SK-N-SH treated with all-trans-retinoic acid at 6 μM for 48 hours (cell line): ENCODE results near the gene TYK2.

Experiments used
- ATAC-seq: fragments of 200-7000 bp; cut with Tn5 transposase; 3 replicates; pipeline ENCODE4 v1.9.1; 2020; ENCODE audit warnings: mild to moderate bottlenecking, moderate library complexity
- ARNTL ChIP-seq: fragments of 450-650 bp; formaldehyde crosslinking; IDR thresholded peaks from 2 replicates; pipeline ENCODE4 v1.5.0; 2020; ENCODE audit warnings: low read depth, mild to moderate bottlenecking, moderate library complexity, borderline replicate concordance
- BACH2 ChIP-seq: fragments of 250-450 bp; sonication (Bioruptor Pico); IDR thresholded peaks from 2 replicates; pipeline ENCODE4 v1.9.0; 2021; ENCODE audit warnings: mild to moderate bottlenecking, borderline replicate concordance
- CREB5 ChIP-seq: fragments of 250-450 bp; sonication (Bioruptor Pico); IDR thresholded peaks from 2 replicates; pipeline ENCODE4 v1.5.1; 2020; ENCODE audit warnings: low read depth, mild to moderate bottlenecking, moderate library complexity
- CSDC2 ChIP-seq: fragments of 250-450 bp; sonication (Bioruptor Pico); IDR thresholded peaks from 2 replicates; pipeline ENCODE4 v1.5.0; 2020; ENCODE audit warnings: mild to moderate bottlenecking, moderate library complexity
- CSRNP3 ChIP-seq: fragments of 250-450 bp; sonication (Bioruptor Pico); IDR thresholded peaks from 2 replicates; pipeline ENCODE4 v1.5.1; 2021; ENCODE audit warnings: mild to moderate bottlenecking, moderate library complexity
- ESRRG ChIP-seq: fragments of 250-450 bp; sonication (Bioruptor Pico); IDR thresholded peaks from 2 replicates; pipeline ENCODE4 v1.6.1; 2021; ENCODE audit warnings: mild to moderate bottlenecking
- GLIS3 ChIP-seq: fragments of 250-450 bp; sonication (Bioruptor Pico); IDR thresholded peaks from 2 replicates; pipeline ENCODE4 v1.5.0; 2020; ENCODE audit warnings: mild to moderate bottlenecking, moderate library complexity
- ISL1 ChIP-seq: fragments of 250-450 bp; sonication (Bioruptor Pico); IDR thresholded peaks from 2 replicates; pipeline ENCODE4 v2.1.2; 2022; ENCODE audit warnings: mild to moderate bottlenecking, moderate library complexity
- OSR1 ChIP-seq: fragments of 250-450 bp; sonication (Bioruptor Pico); IDR thresholded peaks from 2 replicates; pipeline ENCODE4 v1.8.0; 2022; ENCODE audit warnings: moderate library complexity, mild to moderate bottlenecking, inconsistent platforms
- POU6F1 ChIP-seq: fragments of 250-450 bp; sonication (Bioruptor Pico); IDR thresholded peaks from 2 replicates; pipeline ENCODE4 v1.8.0; 2021; ENCODE audit warnings: low read depth, mild to moderate bottlenecking, moderate library complexity, borderline replicate concordance
- SNAI2 ChIP-seq: fragments of 250-450 bp; sonication (Bioruptor Pico); IDR thresholded peaks from 2 replicates; pipeline ENCODE4 v1.5.0; 2020; ENCODE audit warnings: mild to moderate bottlenecking, moderate library complexity
- TCF4 ChIP-seq: fragments of 250-450 bp; sonication (Bioruptor Pico); IDR thresholded peaks from 2 replicates; pipeline ENCODE4 v1.8.0; 2021; ENCODE audit warnings: mild to moderate bottlenecking, moderate library complexity, borderline replicate concordance
- TOX ChIP-seq: fragments of 250-450 bp; sonication (Bioruptor Pico); IDR thresholded peaks from 2 replicates; pipeline ENCODE4 v1.8.0; 2021; ENCODE audit warnings: mild to moderate bottlenecking, moderate library complexity, borderline replicate concordance
- ZC3H10 ChIP-seq: fragments of 250-450 bp; sonication (Bioruptor Pico); IDR thresholded peaks from 2 replicates; pipeline ENCODE4 v1.5.1; 2021; ENCODE audit warnings: mild to moderate bottlenecking, moderate library complexity
- ZFP30 ChIP-seq: fragments of 450-650 bp; formaldehyde crosslinking; IDR thresholded peaks from 2 replicates; pipeline ENCODE4 v1.5.0; 2022; ENCODE audit warnings: mild to moderate bottlenecking, moderate library complexity
- ZNF565 ChIP-seq: fragments of 450-650 bp; formaldehyde crosslinking; conservative IDR thresholded peaks from 2 replicates; pipeline ENCODE4 v1.5.0; 2020; ENCODE audit warnings: low read depth, mild to moderate bottlenecking, moderate library complexity
- ZNF70 ChIP-seq: fragments of 450-650 bp; formaldehyde crosslinking; IDR thresholded peaks from 2 replicates; pipeline ENCODE4 v1.5.0; 2020; ENCODE audit warnings: mild to moderate bottlenecking, moderate library complexity
- ZNF8 ChIP-seq: fragments of 450-650 bp; formaldehyde crosslinking; IDR thresholded peaks from 2 replicates; pipeline ENCODE4 v1.5.0; 2020; ENCODE audit warnings: mild to moderate bottlenecking, moderate library complexity
- TF ChIP-seq, protein P1 (sequence below): fragments of 250-450 bp; sonication (Bioruptor Pico); IDR thresholded peaks from 2 replicates; pipeline ENCODE4 v1.5.0; 2020; ENCODE audit warnings: mild to moderate bottlenecking, moderate library complexity

Gene TYK2

GRCh38 chr19:10327793-10328192, 52.6 kb downstream of the TYK2 start:
- no peak for TF ChIP-seq ARNTL (CRISPR knock-in tag)
- no peak for TF ChIP-seq OSR1 (CRISPR knock-in tag)
- no peak for TF ChIP-seq ESRRG
- TF ChIP-seq GLIS3 (CRISPR knock-in tag), result no peak
- no peak for TF ChIP-seq ZFP30 (CRISPR knock-in tag)
- no peak for TF ChIP-seq POU6F1
- no peak for TF ChIP-seq TCF4 (CRISPR knock-in tag)
- no peak for TF ChIP-seq TOX (CRISPR knock-in tag)
- TF ChIP-seq CREB5 (CRISPR knock-in tag), result no peak
- no peak for ATAC-seq

GRCh38 chr19:10325732-10326131, 54.6 kb downstream of the TYK2 start:
- no peak for ATAC-seq

GRCh38 chr19:10321874-10322835, 58.2 kb downstream of the TYK2 start:
- TF ChIP-seq GLIS3 (CRISPR knock-in tag) (no peak), BACH2 (no peak), ISL1 (CRISPR knock-in tag) (no peak), POU6F1 (no peak), ZNF70 (CRISPR knock-in tag) (no peak)
- no peak for ATAC-seq

More at GRCh38 chr19:10325732-10326131, 54.6 kb downstream of the TYK2 start:
- TF ChIP-seq CSRNP3 (CRISPR knock-in tag) (no peak), ISL1 (CRISPR knock-in tag) (no peak), ESRRG (no peak), ARNTL (CRISPR knock-in tag) (no peak)

GRCh38 chr19:10321417-10321797, 59.0 kb downstream of the TYK2 start:
- no peak for TF ChIP-seq CSRNP3 (CRISPR knock-in tag)
- no peak for ATAC-seq

- ATAC-seq, result no peak
- TF ChIP-seq ZNF565 (CRISPR knock-in tag) (no peak), ESRRG (no peak), GLIS3 (CRISPR knock-in tag) (no peak), SNAI2 (CRISPR knock-in tag) (no peak), ZNF8 (CRISPR knock-in tag) (no peak), BACH2 (no peak), ZC3H10 (CRISPR knock-in tag) (no peak), OSR1 (CRISPR knock-in tag) (no peak), CSDC2 (CRISPR knock-in tag) (no peak)
- TF ChIP-seq, protein P1, sequence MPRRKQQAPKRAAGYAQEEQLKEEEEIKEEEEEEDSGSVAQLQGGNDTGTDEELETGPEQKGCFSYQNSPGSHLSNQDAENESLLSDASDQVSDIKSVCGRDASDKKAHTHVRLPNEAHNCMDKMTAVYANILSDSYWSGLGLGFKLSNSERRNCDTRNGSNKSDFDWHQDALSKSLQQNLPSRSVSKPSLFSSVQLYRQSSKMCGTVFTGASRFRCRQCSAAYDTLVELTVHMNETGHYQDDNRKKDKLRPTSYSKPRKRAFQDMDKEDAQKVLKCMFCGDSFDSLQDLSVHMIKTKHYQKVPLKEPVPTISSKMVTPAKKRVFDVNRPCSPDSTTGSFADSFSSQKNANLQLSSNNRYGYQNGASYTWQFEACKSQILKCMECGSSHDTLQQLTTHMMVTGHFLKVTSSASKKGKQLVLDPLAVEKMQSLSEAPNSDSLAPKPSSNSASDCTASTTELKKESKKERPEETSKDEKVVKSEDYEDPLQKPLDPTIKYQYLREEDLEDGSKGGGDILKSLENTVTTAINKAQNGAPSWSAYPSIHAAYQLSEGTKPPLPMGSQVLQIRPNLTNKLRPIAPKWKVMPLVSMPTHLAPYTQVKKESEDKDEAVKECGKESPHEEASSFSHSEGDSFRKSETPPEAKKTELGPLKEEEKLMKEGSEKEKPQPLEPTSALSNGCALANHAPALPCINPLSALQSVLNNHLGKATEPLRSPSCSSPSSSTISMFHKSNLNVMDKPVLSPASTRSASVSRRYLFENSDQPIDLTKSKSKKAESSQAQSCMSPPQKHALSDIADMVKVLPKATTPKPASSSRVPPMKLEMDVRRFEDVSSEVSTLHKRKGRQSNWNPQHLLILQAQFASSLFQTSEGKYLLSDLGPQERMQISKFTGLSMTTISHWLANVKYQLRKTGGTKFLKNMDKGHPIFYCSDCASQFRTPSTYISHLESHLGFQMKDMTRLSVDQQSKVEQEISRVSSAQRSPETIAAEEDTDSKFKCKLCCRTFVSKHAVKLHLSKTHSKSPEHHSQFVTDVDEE (CRISPR knock-in tag), result no peak
Observed at GRCh38 chr19:10320602-10321416, 59.6 kb downstream of the TYK2 start.
